Measurements from ENCODE around the gene CHRND. TPM values are rescaled to one million over a fixed set of nuclear protein-coding genes. Genes with fewer than 3 reads are reported as not detected.

The CHRND gene
- polyA plus RNA-seq, 1 donor (not counting 4 experiments of a cell fraction or from before 2014, with no cell fraction given) = not detected

DNA sequence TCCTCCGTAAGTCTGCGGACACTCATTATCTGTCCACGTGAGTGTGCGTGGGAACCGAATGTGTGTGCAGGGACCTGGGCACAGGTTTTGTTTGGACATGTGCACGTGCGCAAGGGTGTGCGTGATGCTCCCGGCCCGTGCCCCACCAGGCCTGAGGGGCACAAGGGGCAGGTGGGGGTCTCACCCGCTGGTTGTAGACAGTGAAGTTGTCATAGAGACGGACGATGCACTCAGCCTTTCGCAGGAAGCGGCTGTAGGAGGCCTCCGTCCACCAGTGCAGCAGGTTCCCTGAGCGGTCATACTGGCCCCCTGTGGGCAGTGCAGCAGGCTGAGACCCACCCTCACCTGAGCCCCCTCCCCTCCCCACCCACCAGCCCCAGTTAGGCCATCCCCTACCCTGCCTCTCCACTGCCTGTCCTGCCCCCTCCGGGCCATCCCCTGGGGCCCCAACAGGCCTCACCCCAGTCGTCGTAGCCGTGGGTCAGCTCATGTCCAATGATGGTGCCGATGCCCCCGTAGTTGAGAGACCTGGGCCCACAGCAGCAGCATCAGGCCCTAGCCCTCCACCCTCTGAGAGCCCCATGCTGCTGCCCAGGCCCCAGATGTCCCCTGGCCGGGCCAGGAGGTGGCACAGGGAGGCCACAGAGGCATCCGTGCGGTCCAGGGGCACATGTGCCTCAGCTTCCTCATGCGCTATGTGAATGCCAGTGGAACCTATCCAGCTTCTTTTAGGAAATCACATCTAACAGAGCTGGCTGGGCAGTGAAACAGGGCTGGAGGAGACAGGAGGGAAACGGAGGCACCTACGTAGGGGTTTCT lies 44.4 kb upstream of the CHRND start:
- DNase-seq (ENCODE audit: low read depth, low spot score) = no peak
- H3K36me3 ChIP-seq (ENCODE audit: control insufficient read depth in 2 of 2, extremely low read depth in 1 of 2, insufficient read depth in 2 of 2, low read length in 2 of 2) = no peaks in the 10 kb centered on the region
- TF ChIP-seq, protein P1, sequence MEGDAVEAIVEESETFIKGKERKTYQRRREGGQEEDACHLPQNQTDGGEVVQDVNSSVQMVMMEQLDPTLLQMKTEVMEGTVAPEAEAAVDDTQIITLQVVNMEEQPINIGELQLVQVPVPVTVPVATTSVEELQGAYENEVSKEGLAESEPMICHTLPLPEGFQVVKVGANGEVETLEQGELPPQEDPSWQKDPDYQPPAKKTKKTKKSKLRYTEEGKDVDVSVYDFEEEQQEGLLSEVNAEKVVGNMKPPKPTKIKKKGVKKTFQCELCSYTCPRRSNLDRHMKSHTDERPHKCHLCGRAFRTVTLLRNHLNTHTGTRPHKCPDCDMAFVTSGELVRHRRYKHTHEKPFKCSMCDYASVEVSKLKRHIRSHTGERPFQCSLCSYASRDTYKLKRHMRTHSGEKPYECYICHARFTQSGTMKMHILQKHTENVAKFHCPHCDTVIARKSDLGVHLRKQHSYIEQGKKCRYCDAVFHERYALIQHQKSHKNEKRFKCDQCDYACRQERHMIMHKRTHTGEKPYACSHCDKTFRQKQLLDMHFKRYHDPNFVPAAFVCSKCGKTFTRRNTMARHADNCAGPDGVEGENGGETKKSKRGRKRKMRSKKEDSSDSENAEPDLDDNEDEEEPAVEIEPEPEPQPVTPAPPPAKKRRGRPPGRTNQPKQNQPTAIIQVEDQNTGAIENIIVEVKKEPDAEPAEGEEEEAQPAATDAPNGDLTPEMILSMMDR (optimal IDR thresholded peaks at IDR 0.05 in 1 of 3, IDR thresholded peaks at IDR 0.05 in 1 of 3, conservative IDR thresholded peaks at IDR 0.05 in 1 of 3; ENCODE audit: extremely low read depth in 1 of 3, insufficient read depth in 2 of 3, low read length in 3 of 3) = no peak
- no peak for TF ChIP-seq EZH2 (IDR thresholded peaks at IDR 0.05; ENCODE audit: low read length)
- H4K20me1 ChIP-seq (ENCODE audit: control insufficient read depth, extremely low read depth, insufficient read depth, low read length) = no peaks in the 10 kb centered on the region
- H3K79me2 ChIP-seq (ENCODE audit: control insufficient read depth, insufficient read depth, low read length) = no peaks in the 10 kb centered on the region
- no peaks in the 10 kb centered on the region for H3K9me1 ChIP-seq (ENCODE audit: control insufficient read depth, extremely low read depth, insufficient read depth, low read length)
- H3K9ac ChIP-seq (ENCODE audit: control insufficient read depth, extremely low read depth, insufficient read depth, low read length) = no peak overlapping the region
- H3K27ac ChIP-seq (ENCODE audit: control insufficient read depth, insufficient read depth, low read length) = no peak overlapping the region
- no peak overlapping the region for H3K4me2 ChIP-seq (ENCODE audit: control insufficient read depth, extremely low read depth, insufficient read depth, low read depth, low read length)
- no peaks in the 10 kb centered on the region for H3K4me1 ChIP-seq (ENCODE audit: control insufficient read depth, extremely low read depth, insufficient read depth, low read length)
- dilution Hi-C loops (cut with MboI; ENCODE audit: extremely low pct_ligation_motif_present, low sequenced_read_pairs) = no loop called here
- no peak overlapping the region for H2AFZ ChIP-seq (ENCODE audit: control insufficient read depth, low read length)
- FAIRE-seq = no peak
- peaks cover 27% of the 10 kb centered on the region for H3K27me3 ChIP-seq (ENCODE audit: control insufficient read depth, extremely low read depth, insufficient read depth, low read length)
- no peaks in the 10 kb centered on the region for H3K9me3 ChIP-seq (ENCODE audit: control insufficient read depth, low read depth, low read length)
- H3K4me3 ChIP-seq (ENCODE audit: control insufficient read depth in 2 of 3, extremely low read depth in 1 of 3, insufficient read depth in 2 of 3, low read depth in 1 of 3, low read length in 3 of 3) = no peak overlapping the region

DNA sequence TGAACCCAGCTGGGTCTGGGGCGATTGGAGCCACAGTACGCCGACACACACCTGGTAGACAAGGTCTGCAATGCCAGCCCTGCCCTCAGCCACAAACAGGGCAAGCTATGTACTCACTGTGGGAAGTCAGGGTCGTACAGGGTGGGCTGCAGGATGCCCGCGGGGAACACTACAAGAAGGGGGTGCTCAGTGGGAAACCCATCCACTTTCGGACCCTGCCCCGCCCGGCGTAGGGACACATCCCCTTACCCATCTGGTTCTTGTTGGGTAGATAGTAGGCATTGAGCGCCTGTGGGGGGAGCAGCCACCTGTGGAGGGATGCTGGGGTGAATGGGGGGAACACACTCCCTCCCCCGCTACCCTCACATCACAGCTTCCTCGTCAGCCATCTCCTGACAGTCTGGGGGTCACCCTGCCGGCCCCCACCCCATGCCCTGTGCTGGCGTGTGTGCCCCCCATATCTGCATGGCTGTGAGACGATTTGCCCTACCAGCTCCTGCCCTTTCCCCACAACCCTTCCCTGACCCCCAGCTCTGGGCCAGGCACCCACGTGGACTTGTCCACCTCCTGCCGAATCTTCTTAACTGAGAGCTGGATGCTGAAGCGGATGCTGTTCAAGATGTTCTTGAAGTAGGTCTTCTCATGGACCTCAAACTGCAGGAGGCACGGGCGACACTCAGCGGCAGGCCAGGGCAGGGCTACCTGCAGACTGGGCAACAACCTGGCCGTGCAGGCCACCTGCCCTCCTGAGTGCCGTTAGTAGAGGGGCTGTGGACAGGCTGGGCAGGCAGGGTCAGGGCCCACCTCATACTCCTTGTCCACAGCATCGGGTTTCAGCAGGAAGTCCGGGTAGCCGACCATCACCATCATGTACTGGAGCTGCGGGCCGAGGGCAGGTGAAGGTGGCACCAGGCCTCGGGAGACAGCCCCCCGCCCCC lies 43.4 kb upstream of the CHRND start:
- no peaks in the 10 kb centered on the region for H3K9me3 ChIP-seq (ENCODE audit: control insufficient read depth, low read depth, low read length)
- dilution Hi-C loops (cut with MboI; ENCODE audit: extremely low pct_ligation_motif_present, low sequenced_read_pairs) = no loop called here
- no peak overlapping the region for H2AFZ ChIP-seq (ENCODE audit: control insufficient read depth, low read length)
- FAIRE-seq (no peak), DNase-seq (ENCODE audit: low read depth, low spot score) (no peak)
- no peaks in the 10 kb centered on the region for H3K79me2 ChIP-seq (ENCODE audit: control insufficient read depth, insufficient read depth, low read length)
- no peak overlapping the region for H3K4me2 ChIP-seq (ENCODE audit: control insufficient read depth, extremely low read depth, insufficient read depth, low read depth, low read length)
- no peaks in the 10 kb centered on the region for H3K4me1 ChIP-seq (ENCODE audit: control insufficient read depth, extremely low read depth, insufficient read depth, low read length)
- H3K9me1 ChIP-seq (ENCODE audit: control insufficient read depth, extremely low read depth, insufficient read depth, low read length) = no peaks in the 10 kb centered on the region
- TF ChIP-seq EZH2 (IDR thresholded peaks at IDR 0.05; ENCODE audit: low read length) = no peak
- TF ChIP-seq, protein P1 (optimal IDR thresholded peaks at IDR 0.05 in 1 of 3, IDR thresholded peaks at IDR 0.05 in 1 of 3, conservative IDR thresholded peaks at IDR 0.05 in 1 of 3; ENCODE audit: extremely low read depth in 1 of 3, insufficient read depth in 2 of 3, low read length in 3 of 3) = no peak
- H3K27ac ChIP-seq (ENCODE audit: control insufficient read depth, insufficient read depth, low read length) = no peak overlapping the region
- no peak overlapping the region for H3K4me3 ChIP-seq (ENCODE audit: control insufficient read depth in 2 of 3, extremely low read depth in 1 of 3, insufficient read depth in 2 of 3, low read depth in 1 of 3, low read length in 3 of 3)
- no peaks in the 10 kb centered on the region for H3K36me3 ChIP-seq (ENCODE audit: control insufficient read depth in 2 of 2, extremely low read depth in 1 of 2, insufficient read depth in 2 of 2, low read length in 2 of 2)
- H3K27me3 ChIP-seq (ENCODE audit: control insufficient read depth, extremely low read depth, insufficient read depth, low read length) = peaks cover 36% of the 10 kb centered on the region
- no peaks in the 10 kb centered on the region for H4K20me1 ChIP-seq (ENCODE audit: control insufficient read depth, extremely low read depth, insufficient read depth, low read length)
- H3K9ac ChIP-seq (ENCODE audit: control insufficient read depth, extremely low read depth, insufficient read depth, low read length) = no peak overlapping the region

All from keratinocyte (primary cell).